NCI-H2029 treated with DMSO at 0.1 percent for 48 hours (cell line): ENCODE data around the gene HSPG2.
"Not testable (repeated sequence)": the region's sequence is repeated elsewhere in the genome, so short reads cannot be mapped to it uniquely, and the experiment has no call there.

Experiments used
- DNase-seq: peaks from one replicate; lab custom pipeline; 2025; lab: John Stamatoyannopoulos, UW

The HSPG2 gene

GRCh38 chr1:21823980-21824702 is 113.0 kb downstream of the HSPG2 start:
- DNase-seq = no peak

DNA sequence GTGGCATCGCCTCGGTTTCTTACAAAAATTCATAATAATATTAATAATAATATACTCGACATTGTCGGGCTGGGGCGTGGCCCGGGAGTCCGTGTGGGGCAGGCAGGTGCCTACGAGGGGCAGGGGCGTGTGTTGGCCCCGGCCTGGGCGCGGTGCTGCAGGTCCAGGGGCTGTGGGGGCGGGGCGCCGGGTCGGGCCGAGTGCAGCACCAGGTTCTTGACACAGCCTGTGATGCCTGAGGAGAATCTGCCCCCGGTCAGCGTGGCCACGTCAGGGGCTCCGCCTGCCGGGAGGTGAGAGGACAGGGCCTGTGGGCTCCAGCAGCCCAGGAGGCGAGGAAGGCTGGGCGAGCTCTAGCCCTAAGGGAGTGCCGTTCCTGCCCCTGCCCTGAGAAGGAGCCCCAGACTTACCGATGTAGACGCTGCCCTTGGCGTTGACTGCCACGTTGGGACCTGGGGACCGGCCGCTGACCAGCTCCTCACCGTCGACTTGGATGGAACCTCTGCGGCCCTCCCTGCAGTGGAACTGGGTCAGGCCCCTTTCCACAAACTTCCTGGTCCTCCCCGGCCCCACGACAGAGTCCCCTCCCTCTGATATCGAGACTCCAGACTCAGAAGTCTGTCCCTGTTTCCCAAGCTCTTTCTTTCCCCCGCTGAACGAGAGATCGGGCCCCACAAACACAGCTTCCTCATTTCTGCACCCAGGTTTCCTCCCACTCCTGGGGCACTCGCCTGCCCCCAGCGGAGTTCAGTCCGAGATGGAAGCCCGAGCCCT is 113.7 kb downstream of the HSPG2 start:
- DNase-seq = no peak

DNA sequence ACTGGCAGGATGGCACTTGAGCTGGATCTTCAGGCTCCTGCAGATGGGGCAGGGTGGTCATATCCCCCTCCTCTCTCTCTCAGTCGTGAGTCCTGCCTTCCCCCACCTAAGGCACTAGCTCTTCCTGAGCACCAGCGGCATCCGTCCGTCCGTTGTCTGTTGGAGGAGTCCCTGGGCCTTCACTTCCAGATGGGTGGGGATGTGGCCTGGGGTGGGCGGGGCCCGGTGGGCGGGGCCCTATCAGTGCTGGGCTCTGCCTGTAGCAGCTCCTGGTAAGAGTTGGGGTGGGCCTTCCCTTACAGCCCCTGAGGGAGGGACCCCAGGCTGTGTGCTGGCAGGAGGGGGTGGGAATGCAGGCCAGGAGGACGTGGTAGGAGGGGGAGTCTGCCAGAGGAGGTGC is 114.8 kb downstream of the HSPG2 start:
- no peak for DNase-seq

- DNase-seq = no peak
Measured at GRCh38 chr1:21821385-21822019, 115.6 kb downstream of the HSPG2 start.

DNA sequence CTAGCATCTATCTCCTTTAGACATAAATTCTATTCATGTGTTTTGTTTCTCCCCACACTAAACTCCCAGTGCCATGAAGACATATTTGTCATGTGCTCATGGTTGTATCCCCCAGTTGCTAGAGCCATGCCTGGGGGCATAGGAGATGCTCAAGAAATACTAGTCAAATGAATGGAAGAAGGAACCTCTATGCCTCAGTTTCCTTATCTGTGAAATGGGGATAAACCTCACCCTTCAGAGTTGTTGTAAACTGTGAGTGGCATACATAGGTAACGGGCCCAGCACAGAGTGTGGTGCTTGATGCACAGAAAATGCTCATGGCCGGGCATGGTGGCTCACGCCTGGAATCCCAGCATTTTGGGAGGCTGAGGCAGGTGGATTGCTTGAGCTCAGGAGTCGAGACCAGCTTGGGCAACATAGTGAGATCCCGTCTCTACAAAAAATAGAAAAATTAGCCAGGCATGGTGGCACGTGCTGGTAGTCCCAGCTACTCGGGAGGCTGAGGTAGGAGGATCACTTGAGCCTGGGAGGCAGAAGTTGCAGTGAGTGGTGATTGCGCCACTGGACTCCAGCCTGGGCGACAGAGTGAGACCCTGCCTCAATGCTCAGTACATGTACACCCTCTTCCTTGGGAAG is 116.4 kb downstream of the HSPG2 start:
- DNase-seq = no peak

GRCh38 chr1:21818656-21819055 is 118.5 kb downstream of the HSPG2 start:
- no peak for DNase-seq

DNA sequence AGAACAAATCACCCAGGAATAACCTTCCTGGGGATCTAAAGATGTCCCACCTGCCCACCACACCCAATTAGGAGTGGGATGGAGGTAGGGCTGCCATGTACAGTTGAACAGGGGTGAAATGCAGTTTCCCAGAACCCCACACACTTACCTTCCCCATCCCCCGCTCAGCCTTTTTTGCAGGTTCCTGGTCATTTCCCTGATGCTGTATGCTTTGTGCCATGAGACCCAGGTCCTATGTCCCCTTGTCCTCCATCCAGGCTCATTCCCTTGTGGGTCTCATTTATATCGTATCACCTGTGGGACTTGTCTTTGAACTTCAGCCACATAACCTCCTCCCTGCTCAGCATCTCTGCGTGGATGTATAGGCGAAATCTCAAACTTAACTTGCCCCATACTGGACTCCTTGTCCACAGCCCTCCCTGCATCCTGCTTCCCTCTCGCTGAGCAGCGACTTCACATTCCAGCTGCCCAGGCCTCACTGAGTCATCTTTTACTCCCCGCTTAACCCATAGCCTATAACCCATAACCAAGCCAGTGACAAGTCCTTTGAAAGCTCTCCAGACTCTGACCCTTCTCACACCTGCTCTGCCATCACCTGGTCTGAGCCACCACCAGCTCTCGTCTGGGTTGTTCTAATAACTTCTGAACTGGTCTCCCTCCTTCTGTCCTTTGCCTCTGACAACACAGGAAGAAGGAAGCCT is 120.4 kb downstream of the HSPG2 start:
- DNase-seq = no peak

DNA sequence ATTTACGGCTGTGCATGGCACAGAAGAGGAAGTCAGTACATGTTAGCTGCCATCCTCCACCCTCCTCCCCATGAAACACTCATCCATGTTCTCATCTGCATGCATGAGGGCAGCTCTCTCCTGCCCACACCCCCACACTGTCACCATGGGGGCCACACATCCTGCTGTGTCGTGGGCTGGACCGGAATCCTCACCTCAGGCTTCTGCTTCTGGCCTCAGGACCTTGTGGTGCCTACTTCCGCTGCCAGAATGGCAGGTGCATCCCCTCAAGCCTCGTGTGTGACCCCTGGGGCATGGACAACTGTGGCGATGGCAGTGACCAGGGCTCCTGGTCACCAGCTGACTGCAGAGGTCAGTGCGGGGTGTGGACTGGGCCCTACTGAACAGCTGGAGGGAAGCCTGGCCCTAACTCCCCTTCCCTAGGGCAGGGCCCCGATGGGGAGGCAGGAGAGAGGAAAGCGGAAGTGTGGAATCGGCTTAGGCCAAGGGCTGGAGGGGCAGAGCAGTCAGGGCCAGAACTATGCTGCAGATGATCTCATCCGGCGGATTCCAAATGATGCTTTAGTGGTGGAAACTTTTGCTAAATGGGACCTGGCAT is 121.3 kb downstream of the HSPG2 start:
- DNase-seq = no peak

GRCh38 chr1:21814981-21815582 is 122.0 kb downstream of the HSPG2 start:
- no peak for DNase-seq

DNA sequence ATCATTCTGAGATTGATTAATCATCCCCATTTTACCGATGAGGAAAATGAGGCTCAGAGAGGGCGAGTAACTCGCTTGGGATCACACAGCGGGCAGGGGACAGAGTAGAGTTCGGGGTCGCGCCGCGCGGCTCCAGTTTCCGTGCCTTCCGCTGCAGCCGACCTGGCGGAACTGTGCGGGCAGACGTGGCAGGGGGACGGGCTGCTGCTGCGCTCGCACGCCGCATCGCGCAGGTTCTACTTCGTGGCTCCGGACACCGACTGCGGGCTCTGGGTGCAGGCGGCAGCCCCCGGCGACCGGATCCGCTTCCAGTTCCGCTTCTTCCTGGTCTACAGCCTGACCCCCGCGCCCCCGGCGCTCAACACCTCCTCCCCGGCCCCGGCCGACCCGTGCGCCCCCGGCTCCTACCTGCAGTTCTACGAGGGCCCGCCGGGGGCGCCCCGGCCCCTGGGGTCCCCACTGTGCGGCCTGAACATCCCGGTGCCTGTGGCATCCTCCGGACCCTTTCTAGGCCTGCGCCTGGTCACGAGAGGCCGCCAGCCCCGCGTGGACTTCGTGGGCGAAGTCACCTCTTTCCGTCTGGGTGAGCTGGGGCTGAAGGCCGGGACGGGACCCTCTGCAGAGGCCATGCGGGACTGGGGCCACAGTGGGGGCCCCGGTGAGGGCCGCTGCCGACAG is 122.7 kb downstream of the HSPG2 start:
- DNase-seq = no peak

- DNase-seq = no peak
Measured at GRCh38 chr1:21813542-21813941, 123.6 kb downstream of the HSPG2 start.

DNA sequence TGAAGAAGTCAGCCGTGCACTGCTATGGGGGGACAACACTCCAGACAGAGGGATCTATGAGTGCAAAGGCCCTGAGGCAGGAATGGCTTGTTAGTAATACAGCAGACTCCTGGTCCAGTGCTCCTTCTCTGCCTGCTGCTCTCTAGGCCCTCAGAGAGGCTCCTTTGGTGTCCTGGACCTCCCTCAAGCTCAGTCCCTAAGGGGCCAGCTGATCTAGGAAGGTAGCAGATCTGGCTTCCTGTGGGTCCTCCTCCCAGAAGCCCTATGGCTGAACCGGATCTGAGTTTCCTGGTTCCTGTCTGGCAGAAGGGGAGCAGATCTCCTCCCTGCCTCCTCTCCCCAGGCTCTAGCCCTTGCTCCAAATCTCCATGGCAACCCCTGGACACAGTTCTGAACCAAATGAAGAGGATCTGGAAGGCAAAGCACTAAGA is 125.2 kb downstream of the HSPG2 start, which contains the start of gene LDLRAD2:
Gene LDLRAD2 (plus strand): TSS at position 391 of the 431 bp plus-strand sequence. CDS start 187 bp downstream, outside the sequence.
- DNase-seq = no peak

DNA sequence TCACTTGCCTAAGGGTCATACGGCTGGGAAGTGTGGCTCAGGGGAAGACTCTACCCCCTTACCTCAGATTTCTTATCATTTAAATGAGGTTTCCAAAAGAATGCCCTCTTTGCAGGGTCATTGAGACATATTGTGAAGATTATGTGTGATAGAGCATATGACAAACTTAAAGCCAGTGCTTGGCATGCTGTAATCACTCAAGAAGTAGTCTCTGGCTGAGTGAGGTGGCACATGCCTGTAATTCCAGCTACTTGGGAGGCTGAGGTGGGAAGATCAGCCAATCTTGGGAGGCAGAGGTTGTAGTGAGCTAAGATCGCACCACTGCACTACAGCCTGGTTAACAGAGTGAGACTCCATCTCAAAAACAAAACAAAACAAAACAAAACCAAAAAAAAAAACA is 132.6 kb downstream of the HSPG2 start:
- no peak for DNase-seq

- no peak for DNase-seq
Measured at GRCh38 chr1:21801100-21801499, 136.0 kb downstream of the HSPG2 start.

- no peak for DNase-seq
Measured at GRCh38 chr1:21799730-21800129, 137.4 kb downstream of the HSPG2 start.

DNA sequence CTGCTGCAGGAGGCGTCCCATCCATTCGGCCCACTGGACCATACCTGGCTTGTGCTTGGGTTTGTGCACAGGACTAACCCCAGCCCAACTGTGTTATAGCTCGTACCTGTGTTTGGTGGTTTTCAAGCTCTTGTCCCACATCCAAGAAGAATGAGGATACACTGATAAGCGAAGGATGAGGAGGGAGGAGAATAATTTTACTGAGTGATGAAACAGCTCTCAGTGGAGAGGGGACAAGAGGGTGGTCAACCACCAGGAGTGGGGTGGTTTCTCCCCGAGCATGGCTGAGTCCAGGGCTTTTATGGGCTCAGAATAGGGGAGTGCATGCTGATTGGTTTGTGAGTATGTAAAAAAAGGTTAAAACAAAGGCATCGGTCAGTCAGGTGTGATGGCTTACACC is 142.0 kb downstream of the HSPG2 start:
- no peak for DNase-seq

- DNase-seq = no peak
Measured at GRCh38 chr1:21794656-21795055, 142.5 kb downstream of the HSPG2 start.

DNA sequence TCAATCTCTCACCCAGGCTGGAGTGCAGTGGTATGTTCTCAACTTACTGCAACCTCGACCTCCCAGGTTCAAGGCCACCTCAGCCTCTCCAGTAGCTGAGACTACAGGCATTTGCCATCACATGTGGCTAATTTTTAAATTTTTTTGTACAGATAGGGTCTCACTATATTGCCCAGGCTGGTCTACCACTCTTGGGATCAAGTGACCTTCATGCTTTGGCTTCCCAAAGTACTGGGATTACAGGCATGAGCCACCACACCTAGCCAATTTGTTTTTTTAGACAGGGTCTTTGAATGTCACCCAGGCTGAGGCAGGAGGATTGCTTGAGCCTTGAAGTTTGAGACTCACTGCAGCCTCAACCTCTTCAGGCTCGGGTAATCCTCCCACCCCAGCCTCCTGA is 144.0 kb downstream of the HSPG2 start:
- DNase-seq = no peak

DNA sequence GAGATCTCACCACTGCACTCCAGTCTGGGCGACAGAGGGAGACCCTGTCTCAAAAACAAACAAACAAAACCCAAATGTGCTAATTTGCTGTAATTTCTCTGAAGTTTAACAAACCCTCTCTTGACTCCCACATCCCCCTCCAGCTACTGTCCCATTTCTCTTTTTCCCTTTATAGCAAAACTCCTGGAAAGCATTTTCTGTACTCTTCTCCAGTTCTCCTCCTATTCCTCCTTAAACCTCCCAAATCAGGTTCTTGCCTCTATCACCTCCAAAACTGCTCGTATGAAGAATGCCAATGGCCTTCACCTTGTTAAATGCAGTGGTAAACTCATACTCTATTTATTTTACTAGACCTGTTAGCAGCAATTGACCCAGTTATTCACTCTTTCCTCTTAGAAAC is 150.5 kb downstream of the HSPG2 start:
- no peak for DNase-seq

GRCh38 chr1:21785764-21786163 is 151.3 kb downstream of the HSPG2 start:
- DNase-seq = not testable (repeated sequence)
